NCI-H510A treated with DMSO at 0.1 percent for 48 hours (cell line): Measurements from ENCODE around the gene SMARCC1.
A peak's percentile ranks its signal among the peaks of the same experiment; 100 is the strongest.

ENCODE experiments used
- DNase-seq: peaks from one replicate; lab custom pipeline; 2025; lab: John Stamatoyannopoulos, UW

Gene SMARCC1

GRCh38 chr3:47701388-47701787 lies 80.3 kb downstream of the SMARCC1 start:
- no peak for DNase-seq

DNA sequence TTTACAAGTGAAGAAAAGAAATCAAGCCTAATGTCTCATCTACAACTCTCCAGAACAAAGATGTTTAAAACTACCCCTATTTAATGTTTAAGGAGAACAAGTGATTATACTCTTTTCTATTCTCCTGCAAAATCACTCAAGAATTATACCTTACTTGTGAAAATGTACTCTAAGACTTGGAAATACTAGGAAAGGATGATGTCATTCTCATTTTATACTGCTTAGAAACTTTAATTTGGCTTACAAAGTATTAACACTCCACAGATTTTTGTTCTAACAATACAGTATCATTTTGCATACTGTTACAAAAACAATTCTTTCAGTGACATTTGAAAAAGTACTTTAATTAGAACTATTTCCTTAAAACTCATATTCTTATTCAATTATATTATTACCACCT lies 89.5 kb downstream of the SMARCC1 start:
- DNase-seq = no peak

DNA sequence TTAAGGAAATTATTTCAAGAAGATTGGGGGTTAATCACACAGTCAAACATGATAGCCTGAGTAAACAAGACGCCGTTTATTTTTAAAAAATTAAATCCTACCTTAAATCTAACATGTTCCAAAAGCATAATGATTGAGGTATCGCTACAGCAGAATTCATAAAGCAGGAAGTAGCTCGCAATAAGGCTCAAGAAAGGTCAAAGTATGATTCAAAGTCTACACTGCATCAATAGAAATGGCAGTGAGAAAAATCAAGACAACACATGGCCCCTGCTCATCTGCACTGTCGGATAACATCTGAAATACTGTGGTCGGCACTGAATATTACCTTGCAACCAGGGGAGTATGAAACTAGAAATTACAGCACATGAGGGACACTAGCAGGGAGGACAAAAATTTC lies 93.2 kb downstream of the SMARCC1 start:
- no peak for DNase-seq

GRCh38 chr3:47685037-47685436 lies 96.7 kb downstream of the SMARCC1 start:
- DNase-seq = no peak

GRCh38 chr3:47681016-47681415 lies 100.7 kb downstream of the SMARCC1 start:
- DNase-seq = no peak

DNA sequence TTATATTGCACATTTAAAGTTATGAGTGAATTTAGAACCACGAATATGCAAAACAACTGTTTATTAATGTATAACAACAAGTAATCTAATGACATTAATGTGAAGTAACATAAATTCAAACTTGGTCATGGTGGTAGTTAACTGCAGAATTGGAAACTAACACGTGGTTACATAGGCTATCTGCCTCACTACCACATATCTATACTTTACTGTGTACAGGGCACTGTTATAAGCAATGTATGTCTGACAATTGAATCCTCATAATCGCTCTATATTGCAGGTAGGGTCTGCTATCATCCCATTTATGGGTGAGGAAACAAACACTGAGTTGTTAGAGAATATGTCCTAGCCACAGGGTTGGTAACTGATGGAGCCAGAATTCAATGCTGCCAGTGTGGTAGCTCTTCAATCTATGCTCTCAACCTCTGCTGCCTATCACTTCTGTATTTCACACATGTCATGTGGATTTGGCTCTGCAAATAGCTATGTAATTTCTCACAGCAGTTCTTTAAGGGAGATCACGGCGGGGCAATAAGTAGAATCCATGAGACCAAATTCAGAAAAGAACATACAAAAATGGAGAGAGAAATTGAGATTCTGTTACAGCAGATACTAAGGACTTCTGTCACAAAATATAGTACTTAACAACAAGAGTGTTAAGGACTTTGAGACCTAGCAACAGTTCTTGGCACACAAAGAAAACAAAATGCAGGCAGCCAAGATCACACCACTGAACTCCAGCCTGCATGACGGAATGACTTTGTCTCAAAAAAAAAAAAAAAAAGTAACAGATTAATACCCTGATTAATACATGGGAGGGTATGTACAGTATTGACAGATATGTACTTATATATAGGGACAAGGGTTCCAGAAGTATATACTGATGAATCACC lies 103.0 kb downstream of the SMARCC1 start:
- no peak for DNase-seq

DNA sequence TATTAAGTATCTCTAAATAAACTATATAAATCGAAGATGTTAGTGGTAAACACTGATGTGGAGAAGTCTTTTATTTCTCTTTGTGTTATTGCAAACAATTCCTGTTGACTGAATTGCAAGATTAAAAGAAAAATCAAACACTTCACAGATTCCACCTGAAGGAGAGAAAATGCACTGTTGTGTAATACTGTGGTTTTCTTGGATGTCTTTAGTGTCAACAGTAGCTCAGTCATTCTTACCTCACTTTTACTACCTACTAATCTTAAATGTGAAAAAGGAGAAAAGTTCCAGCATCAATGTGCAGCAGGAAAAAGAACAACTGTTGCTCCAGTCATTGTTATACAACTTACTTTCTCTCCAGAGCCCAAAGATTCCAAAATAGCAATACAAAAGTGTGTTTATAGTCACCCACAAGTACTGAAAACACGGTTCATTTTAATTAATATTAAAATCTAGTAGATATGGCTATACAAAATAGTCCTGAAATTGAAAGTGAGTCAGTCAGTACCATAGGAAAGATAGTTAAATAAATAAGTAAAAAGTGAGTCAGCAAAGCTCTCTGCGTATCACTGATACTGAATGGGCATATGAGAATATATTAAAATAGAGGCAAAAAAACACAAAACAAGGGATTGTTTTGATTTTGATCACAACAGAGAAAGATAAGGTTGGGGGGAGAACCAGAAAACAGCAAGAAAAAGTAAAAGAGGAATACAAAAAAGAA lies 112.5 kb downstream of the SMARCC1 start:
- no peak for DNase-seq

- no peak for DNase-seq
These were observed 115.6 kb downstream of the SMARCC1 start for GRCh38 chr3:47666118-47666517.

DNA sequence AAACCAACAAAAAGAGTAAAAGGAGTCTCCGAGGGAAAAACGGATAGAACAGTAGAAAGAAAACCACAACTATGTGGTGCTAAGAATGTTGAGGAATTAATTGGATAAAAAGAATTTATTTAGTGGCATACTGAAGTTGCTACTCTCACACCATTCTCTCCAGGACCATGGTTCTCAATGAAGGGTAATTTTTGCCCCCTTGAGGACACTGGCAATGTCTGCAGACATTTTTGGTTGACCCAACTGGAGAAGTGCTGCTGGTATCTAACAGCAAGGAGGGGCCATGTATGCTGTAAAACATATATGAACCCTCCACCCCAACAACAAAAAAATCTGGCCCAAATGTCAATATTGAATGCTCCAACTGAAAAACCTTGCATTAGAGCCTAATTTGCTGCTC lies 117.2 kb downstream of the SMARCC1 start:
- no peak for DNase-seq

DNA sequence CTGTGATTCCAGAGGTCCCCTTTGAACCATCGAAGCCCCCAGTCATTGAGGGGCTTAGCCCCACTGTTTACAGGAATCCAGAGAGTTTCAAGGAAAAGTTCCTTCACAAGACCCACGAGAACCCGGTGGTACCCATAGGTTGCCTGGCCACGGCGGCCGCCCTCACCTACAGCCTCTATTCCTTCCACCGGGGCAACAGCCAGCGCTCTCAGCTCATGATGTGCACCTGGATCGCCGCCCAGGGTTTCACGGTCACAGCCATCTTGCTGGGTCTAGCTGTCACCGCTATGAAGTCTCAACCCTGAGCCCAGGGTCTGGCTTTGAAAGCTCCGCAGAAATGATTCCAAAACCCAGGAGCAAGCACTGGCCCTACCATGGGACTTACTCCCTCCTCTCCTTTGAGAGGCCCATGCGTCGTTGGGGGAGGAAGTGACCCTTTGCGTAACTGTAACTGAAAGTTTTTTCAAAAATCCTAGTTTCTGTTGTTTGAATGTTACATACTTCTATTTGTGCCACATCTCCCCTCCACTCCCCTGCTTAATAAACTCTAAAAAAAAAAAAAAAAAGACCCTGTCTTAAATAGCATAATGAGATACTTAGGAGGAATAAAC lies 118.0 kb downstream of the SMARCC1 start:
- DNase-seq = no peak

DNA sequence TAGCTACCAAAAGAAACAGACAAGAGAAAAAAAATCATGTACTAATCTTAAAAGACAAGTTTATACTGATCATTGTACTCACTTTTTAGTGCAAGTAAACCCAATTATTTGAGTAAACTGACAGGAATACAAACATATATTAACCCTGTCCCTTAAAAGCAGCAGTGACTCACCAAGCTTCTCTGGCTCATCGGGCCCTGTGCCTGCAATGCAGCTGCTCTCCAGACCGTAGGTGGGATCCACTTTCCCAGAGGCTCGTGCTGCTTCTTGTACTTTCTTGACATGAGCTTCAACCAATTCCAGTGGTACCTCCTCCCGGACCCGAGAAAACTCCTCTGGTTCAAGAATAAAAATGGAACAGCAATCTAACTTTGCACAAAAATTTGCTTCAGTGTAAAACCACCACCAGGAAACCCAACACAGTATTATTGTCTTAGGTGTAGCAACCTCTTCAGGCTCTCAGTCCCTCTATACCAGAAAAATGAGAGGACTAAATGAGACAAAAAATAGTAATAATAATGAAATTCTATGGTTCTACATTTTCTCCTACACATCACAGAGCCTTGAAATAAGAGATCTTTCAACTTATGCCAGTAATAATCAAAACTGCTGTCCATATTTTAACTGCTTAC lies 120.5 kb downstream of the SMARCC1 start:
- DNase-seq = no peak

- no peak for DNase-seq
These were observed 123.2 kb downstream of the SMARCC1 start for GRCh38 chr3:47658444-47658843.

DNA sequence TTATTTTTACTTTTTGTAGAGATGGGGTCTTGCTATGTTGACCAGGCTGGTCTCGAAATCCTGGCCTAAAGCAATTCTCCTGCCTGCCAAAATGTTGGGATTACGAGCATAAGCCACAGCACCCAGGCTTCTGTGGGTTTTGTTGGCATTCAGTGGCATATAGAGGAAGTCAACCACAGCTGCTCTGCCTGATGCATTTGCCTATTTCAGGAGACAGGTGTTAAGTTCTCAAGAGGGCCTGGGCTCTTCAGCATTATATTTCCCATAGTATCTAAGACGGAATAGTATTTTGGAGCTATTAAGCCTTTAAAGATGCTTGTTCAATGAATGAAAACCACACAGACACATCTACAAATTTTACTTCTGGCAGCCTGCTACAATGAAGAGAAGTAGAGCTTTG lies 129.6 kb downstream of the SMARCC1 start:
- peak; percentile 10 for DNase-seq

- no peak for DNase-seq
These were observed 131.4 kb downstream of the SMARCC1 start for GRCh38 chr3:47650294-47650693.

- no peak for DNase-seq
These were observed 134.1 kb downstream of the SMARCC1 start for GRCh38 chr3:47647550-47647949.

- DNase-seq = no peak
These were observed 135.3 kb downstream of the SMARCC1 start for GRCh38 chr3:47646362-47646761.

DNA sequence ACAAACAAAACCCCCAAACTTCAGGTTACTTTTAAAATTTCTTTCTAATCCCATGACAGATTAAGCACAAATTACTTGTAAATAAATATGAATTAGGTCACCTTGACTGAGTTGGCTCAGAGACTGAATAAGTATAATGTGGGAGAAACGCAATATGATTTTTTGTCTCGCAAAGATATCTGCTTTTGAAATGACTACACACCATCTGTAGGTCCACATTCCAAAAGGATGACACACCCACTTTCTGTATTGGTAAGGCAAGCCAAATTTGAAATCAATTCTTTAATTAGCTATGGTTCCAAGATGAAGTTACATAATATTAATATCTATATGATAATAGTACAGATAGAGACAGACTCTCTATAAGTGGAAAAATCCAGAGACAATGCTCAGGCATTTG lies 136.1 kb downstream of the SMARCC1 start:
- DNase-seq = no peak

DNA sequence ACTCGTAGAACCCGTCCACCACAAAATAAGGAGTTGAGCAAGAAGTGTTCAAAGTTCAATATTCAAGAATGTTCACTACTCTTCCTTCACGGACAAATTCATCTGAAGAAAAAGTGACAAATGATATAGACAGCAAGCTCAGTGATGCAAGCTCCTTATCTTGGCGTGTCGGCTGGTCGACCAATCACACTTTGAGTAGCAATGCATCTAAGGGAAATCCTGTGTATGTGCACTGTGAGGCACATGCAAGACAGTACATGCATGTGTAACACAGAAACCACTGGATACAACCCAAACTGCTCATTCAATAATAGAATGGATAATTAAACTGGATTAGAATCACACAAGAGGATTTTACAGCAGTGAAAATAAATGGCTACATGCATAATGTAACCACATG lies 138.6 kb downstream of the SMARCC1 start:
- DNase-seq = no peak

DNA sequence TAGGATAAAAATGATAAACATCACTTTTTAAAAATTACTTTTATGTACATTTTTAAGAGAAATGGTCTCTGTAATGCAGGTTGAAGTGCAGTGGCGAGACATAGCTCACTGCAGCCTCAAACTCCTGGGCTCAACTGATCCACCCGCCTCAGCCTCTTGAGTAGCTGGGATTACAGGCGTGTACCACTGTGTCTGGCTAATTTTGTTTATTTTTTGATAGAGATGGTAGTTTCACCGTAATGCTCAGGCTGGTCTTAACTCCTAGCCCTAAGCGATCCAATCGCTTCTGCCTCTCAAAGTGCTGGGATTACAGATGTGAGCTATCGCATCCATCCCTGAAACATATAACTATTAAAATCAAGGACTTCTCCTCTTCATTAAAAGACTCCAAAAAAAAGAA lies 140.0 kb downstream of the SMARCC1 start:
- no peak for DNase-seq

DNA sequence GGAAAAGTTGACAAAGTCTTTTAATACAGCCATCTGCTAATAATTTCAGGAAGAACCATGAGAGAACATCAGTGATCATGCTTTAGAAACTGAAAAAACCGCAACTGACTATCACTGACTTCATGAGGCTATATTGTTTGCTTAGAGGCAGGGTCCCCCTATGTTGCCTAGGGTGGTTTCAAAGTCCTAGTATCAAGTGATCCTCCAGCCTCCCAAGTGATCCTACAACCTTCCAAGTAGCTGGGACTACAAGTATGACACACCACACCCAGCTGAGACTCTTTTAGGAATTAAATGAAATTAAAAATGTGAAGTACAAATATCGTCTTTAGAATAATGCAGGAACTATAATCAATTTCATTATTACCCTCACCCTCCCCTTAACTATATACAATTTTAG lies 144.8 kb downstream of the SMARCC1 start:
- no peak for DNase-seq

DNA sequence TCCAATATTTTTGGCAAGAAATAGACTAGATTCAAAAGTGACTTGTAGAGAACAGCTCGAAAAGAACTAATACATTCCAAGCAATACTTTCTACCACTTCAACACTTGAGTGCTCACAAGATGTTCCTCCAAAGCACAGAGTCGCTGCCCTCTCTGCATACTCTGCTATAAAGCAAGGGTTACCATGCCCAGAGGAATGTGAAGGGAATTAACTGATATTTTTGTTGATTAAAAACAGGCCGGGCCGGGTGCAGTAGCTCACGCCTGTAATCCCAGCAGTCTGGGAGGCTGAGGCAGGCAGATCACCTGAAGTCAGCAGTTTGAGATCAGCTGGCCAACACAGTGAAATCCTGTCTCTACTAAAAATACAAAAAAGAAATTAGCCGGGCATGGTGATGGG lies 145.5 kb downstream of the SMARCC1 start:
- no peak for DNase-seq

DNA sequence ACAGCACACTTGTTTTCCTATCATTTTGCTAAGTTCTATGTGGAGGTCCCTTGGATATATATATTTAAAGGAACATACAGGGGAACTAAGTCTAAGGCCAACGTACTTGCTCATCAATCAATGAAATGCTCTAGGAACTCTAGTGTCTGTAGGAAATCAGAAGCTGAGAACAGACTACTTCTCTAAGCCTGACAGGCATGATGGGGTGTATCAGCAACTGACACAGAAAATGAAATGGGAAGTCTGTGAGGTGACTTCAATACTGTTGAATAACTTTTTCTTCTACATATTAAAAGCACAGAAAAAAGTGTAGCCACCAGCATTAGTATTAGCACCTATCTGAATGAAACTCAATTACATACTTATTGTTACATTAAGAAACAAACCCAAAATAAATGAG lies 146.2 kb downstream of the SMARCC1 start:
- no peak for DNase-seq

- DNase-seq = no peak
These were observed 146.7 kb downstream of the SMARCC1 start for GRCh38 chr3:47634996-47635395.
